SK-N-SH treated with all-trans-retinoic acid at 6 μM for 48 hours (cell line): ENCODE results near the gene TAS2R7.

ENCODE experiments used
- ARNTL ChIP-seq: fragments of 450-650 bp; formaldehyde crosslinking; IDR thresholded peaks from 2 replicates; pipeline ENCODE4 v1.5.0; 2020; ENCODE audit warnings: low read depth, mild to moderate bottlenecking, moderate library complexity, borderline replicate concordance
- CREB5 ChIP-seq: fragments of 250-450 bp; sonication (Bioruptor Pico); IDR thresholded peaks from 2 replicates; pipeline ENCODE4 v1.5.1; 2020; ENCODE audit warnings: low read depth, mild to moderate bottlenecking, moderate library complexity
- ISL1 ChIP-seq: fragments of 250-450 bp; sonication (Bioruptor Pico); IDR thresholded peaks from 2 replicates; pipeline ENCODE4 v2.1.2; 2022; ENCODE audit warnings: mild to moderate bottlenecking, moderate library complexity
- PATZ1 ChIP-seq: fragments of 250-450 bp; sonication (Bioruptor Pico); IDR thresholded peaks from 2 replicates; pipeline ENCODE4 v1.8.0; 2020; ENCODE audit warnings: mild to moderate bottlenecking, moderate library complexity, borderline replicate concordance
- PPARA ChIP-seq: fragments of 250-450 bp; sonication (Bioruptor Pico); IDR thresholded peaks from 2 replicates; pipeline ENCODE4 v1.5.0; 2020; ENCODE audit warnings: mild to moderate bottlenecking, borderline replicate concordance
- RARB ChIP-seq: fragments of 250-450 bp; sonication (Bioruptor Pico); IDR thresholded peaks from 2 replicates; pipeline ENCODE4 v1.8.0; 2021; ENCODE audit warnings: mild to moderate bottlenecking, moderate library complexity
- TOX ChIP-seq: fragments of 250-450 bp; sonication (Bioruptor Pico); IDR thresholded peaks from 2 replicates; pipeline ENCODE4 v1.8.0; 2021; ENCODE audit warnings: mild to moderate bottlenecking, moderate library complexity, borderline replicate concordance
- ZFP3 ChIP-seq: fragments of 250-450 bp; sonication (Bioruptor Pico); IDR thresholded peaks from 2 replicates; pipeline ENCODE4 v1.5.0; 2020; ENCODE audit warnings: mild to moderate bottlenecking, moderate library complexity
- ZFP30 ChIP-seq: fragments of 450-650 bp; formaldehyde crosslinking; IDR thresholded peaks from 2 replicates; pipeline ENCODE4 v1.5.0; 2022; ENCODE audit warnings: mild to moderate bottlenecking, moderate library complexity
- ZNF565 ChIP-seq: fragments of 450-650 bp; formaldehyde crosslinking; conservative IDR thresholded peaks from 2 replicates; pipeline ENCODE4 v1.5.0; 2020; ENCODE audit warnings: low read depth, mild to moderate bottlenecking, moderate library complexity
- ZNF8 ChIP-seq: fragments of 450-650 bp; formaldehyde crosslinking; IDR thresholded peaks from 2 replicates; pipeline ENCODE4 v1.5.0; 2020; ENCODE audit warnings: mild to moderate bottlenecking, moderate library complexity
- TF ChIP-seq, protein P1 (sequence below): fragments of 250-450 bp; sonication (Bioruptor Pico); IDR thresholded peaks from 2 replicates; pipeline ENCODE4 v1.5.0; 2020; ENCODE audit warnings: mild to moderate bottlenecking, moderate library complexity

- TF ChIP-seq PPARA (no peak), TOX (CRISPR knock-in tag) (no peak), ZNF565 (CRISPR knock-in tag) (no peak), ZNF8 (CRISPR knock-in tag) (no peak), CREB5 (no peak), ZFP3 (CRISPR knock-in tag) (no peak), ZFP30 (CRISPR knock-in tag) (no peak), PATZ1 (CRISPR knock-in tag) (no peak), RARB (no peak), ARNTL (CRISPR knock-in tag) (no peak), ISL1 (no peak)
- TF ChIP-seq, protein P1, sequence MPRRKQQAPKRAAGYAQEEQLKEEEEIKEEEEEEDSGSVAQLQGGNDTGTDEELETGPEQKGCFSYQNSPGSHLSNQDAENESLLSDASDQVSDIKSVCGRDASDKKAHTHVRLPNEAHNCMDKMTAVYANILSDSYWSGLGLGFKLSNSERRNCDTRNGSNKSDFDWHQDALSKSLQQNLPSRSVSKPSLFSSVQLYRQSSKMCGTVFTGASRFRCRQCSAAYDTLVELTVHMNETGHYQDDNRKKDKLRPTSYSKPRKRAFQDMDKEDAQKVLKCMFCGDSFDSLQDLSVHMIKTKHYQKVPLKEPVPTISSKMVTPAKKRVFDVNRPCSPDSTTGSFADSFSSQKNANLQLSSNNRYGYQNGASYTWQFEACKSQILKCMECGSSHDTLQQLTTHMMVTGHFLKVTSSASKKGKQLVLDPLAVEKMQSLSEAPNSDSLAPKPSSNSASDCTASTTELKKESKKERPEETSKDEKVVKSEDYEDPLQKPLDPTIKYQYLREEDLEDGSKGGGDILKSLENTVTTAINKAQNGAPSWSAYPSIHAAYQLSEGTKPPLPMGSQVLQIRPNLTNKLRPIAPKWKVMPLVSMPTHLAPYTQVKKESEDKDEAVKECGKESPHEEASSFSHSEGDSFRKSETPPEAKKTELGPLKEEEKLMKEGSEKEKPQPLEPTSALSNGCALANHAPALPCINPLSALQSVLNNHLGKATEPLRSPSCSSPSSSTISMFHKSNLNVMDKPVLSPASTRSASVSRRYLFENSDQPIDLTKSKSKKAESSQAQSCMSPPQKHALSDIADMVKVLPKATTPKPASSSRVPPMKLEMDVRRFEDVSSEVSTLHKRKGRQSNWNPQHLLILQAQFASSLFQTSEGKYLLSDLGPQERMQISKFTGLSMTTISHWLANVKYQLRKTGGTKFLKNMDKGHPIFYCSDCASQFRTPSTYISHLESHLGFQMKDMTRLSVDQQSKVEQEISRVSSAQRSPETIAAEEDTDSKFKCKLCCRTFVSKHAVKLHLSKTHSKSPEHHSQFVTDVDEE = no peak
Measured at GRCh38 chr12:10829994-10830393, 27.6 kb upstream of the TAS2R7 start.
